Vagina (tissue), 2 donors: ENCODE data around the gene COQ8A. TPM values are rescaled to one million over a fixed set of nuclear protein-coding genes. Genes with fewer than 3 reads are reported as not detected.
"Not testable (repeated sequence)": the region's sequence is repeated elsewhere in the genome, so short reads cannot be mapped to it uniquely, and the experiment has no call there.

Experiments used
- DNase-seq, 2 donors: peaks; one replicate each; pipeline ENCODE4 v3.0.0-alpha.2; 2017; ENCODE audit errors: extremely low spot score in 2 of 2
- H3K27ac ChIP-seq: fragments of 200-600 bp; sonication (generic); one replicate; pipeline ENCODE4 v1.5.1; 2019
- H3K27me3 ChIP-seq: fragments of 200-600 bp; sonication (generic); one replicate; pipeline ENCODE4 v1.5.1; 2019
- H3K36me3 ChIP-seq, 2 donors: fragments of 200-600 bp; sonication (generic); one replicate each; pipeline ENCODE4 v1.5.1; 2017 to 2019
- H3K4me1 ChIP-seq: fragments of 200-600 bp; sonication (generic); one replicate; pipeline ENCODE4 v1.5.1; 2019
- H3K4me3 ChIP-seq, 2 donors: fragments of 200-600 bp; sonication (generic); 1 replicate in 1 of 2; 2 replicates in 1 of 2; pipeline ENCODE4 v1.5.1; 2016 to 2019
- H3K9me3 ChIP-seq: fragments of 200-600 bp; sonication (generic); one replicate; pipeline ENCODE4 v1.5.1; 2019
- POLR2A ChIP-seq, 2 donors: fragments of 450-650 bp; IDR thresholded peaks; one replicate each; pipeline ENCODE4 v1.6.1; 2017; ENCODE audit warnings: antibody characterized with exemption in 2 of 2, mild to moderate bottlenecking in 2 of 2, moderate library complexity in 2 of 2
- POLR2AphosphoS5 ChIP-seq, 2 donors: sonication (generic); formaldehyde crosslinking; IDR thresholded peaks; one replicate each; pipeline ENCODE4 v1.9.0; 2017; ENCODE audit warnings: antibody characterized with exemption in 2 of 2, mild to moderate bottlenecking in 2 of 2, low read depth in 1 of 2; ENCODE audit not compliant: insufficient read depth in 1 of 2
- intact Hi-C: fragments of 100-400 bp; cut with DNase I; formaldehyde crosslinking; loops from one replicate; pipeline ENCODE4 v1.15.1; 2023
- total RNA-seq: library from RNA; depleted of rRNA; stranded (reverse); fragments of >200 nt; gene quantifications from one replicate; pipeline ENCODE4 v1.2.3, GENCODE V29; 2016
- TF ChIP-seq, protein P1 (sequence below), 3 experiments: fragments of 450-650 bp in 2 of 3; fragments of 200-600 bp in 1 of 3; sonication (generic) in 1 of 3; IDR thresholded peaks; one replicate each; pipeline ENCODE4 v1.5.1; 2017 to 2019; ENCODE audit warnings: antibody characterized with exemption in 3 of 3, mild to moderate bottlenecking in 2 of 3, moderate library complexity in 2 of 3

Gene COQ8A
- total RNA-seq, 1 donor from 2014 or later, result 44.9 TPM

DNA sequence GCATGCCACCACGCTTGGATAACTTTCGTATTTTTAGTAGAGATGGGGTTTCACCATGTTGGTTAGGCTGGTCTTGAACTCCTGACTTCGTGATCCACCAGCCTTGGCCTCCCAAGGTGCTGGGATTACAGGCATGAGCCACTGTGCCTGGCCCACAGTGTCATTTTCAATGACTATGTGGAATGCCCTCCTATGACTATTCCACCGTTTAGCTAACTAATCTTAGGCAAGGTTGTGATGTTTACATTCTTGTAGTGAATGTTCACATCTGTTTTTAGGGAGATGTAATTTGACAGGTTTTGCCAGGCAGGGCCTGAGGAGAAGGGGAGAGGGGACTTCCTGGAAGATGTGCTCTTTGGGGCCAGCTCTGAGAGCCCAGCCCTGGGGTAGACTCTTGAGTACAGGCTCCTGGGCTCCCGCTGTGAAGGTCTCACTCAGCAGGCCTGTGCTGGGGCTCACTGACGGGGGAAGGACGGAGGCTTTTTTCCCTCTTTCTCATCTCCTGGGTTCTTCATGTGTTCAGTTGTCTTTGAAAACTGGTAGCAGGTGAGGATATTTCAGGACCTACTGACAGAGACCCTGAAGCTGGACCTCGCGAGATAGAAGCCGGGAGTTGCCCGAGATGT is 13.2 kb downstream of the COQ8A start:
- Histone ChIP-seq H3K9me3 (no peaks in the 10 kb centered on the region), H3K27ac (no peak overlapping the region), H3K36me3 (no peaks in the 10 kb centered on the region), H3K4me3 (no peak overlapping the region), H3K27me3 (no peaks in the 10 kb centered on the region), H3K4me1 (peaks cover 7% of the 10 kb centered on the region)
- intact Hi-C loops, result no loop called here
- DNase-seq, result no peak
- no peak for TF ChIP-seq POLR2A (IDR thresholded peaks at IDR 0.05)
- TF ChIP-seq, protein P1, sequence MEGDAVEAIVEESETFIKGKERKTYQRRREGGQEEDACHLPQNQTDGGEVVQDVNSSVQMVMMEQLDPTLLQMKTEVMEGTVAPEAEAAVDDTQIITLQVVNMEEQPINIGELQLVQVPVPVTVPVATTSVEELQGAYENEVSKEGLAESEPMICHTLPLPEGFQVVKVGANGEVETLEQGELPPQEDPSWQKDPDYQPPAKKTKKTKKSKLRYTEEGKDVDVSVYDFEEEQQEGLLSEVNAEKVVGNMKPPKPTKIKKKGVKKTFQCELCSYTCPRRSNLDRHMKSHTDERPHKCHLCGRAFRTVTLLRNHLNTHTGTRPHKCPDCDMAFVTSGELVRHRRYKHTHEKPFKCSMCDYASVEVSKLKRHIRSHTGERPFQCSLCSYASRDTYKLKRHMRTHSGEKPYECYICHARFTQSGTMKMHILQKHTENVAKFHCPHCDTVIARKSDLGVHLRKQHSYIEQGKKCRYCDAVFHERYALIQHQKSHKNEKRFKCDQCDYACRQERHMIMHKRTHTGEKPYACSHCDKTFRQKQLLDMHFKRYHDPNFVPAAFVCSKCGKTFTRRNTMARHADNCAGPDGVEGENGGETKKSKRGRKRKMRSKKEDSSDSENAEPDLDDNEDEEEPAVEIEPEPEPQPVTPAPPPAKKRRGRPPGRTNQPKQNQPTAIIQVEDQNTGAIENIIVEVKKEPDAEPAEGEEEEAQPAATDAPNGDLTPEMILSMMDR (IDR thresholded peaks at IDR 0.05), result no peak
- no peak for TF ChIP-seq POLR2AphosphoS5 (IDR thresholded peaks at IDR 0.05; ENCODE audit: insufficient read depth in 1 of 2, low read depth in 1 of 2)

DNA sequence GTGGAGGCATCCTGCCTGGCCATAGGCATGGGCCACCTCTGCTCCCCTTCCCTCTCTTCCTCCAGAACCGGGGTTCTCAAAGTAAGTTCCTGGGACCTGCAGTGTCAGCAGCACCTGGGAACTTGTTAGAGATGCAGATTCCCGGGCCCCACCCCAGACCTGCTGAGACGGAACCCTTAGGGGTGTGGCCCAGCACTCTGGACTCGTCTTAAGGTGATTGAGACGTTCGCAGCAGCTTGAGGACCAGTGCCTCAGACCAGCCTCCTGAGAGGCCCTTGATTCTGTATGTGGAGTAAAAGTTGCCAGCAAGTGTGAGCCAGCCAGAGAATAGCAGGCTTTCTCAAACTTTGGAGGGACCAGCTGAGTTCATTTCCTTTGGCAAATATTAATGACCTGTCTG is 14.2 kb downstream of the COQ8A start:
- intact Hi-C loops, result no loop called here
- TF ChIP-seq POLR2A (IDR thresholded peaks at IDR 0.05) (no peak), POLR2AphosphoS5 (IDR thresholded peaks at IDR 0.05; ENCODE audit: insufficient read depth in 1 of 2, low read depth in 1 of 2) (no peak)
- TF ChIP-seq, protein P1 (IDR thresholded peaks at IDR 0.05), result no peak
- Histone ChIP-seq H3K27me3 (no peaks in the 10 kb centered on the region), H3K36me3 (no peaks in the 10 kb centered on the region), H3K4me3 (no peak overlapping the region), H3K9me3 (no peaks in the 10 kb centered on the region), H3K27ac (no peak overlapping the region), H3K4me1 (peaks cover 7% of the 10 kb centered on the region)
- no peak for DNase-seq

DNA sequence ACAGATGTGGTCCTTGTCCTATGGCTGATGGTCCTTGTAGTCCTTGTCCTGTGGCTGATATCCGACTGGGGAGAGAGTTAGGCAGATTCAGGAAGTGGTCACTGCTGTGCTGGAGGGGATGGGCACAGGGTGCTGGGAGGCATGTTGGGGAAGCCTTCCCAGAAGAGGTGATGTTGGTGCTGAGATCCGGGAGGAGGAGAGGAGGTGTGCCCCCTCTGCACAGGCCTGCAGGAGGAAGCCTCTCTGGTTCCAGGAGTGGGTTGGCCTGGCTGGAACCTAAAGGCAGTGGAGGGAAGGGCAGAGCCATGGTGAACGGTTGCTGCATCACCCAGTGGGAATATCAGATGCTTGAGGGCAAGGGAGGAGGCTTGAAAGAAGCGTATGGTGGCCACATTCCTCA is 14.7 kb downstream of the COQ8A start:
- H3K36me3 ChIP-seq, result no peaks in the 10 kb centered on the region
- H3K4me3 ChIP-seq, result no peak overlapping the region
- H3K4me1 ChIP-seq, result peaks cover 4% of the 10 kb centered on the region
- no peaks in the 10 kb centered on the region for H3K27me3 ChIP-seq
- no peak for TF ChIP-seq POLR2AphosphoS5 (IDR thresholded peaks at IDR 0.05; ENCODE audit: insufficient read depth in 1 of 2, low read depth in 1 of 2)
- no peak for TF ChIP-seq POLR2A (IDR thresholded peaks at IDR 0.05)
- TF ChIP-seq, protein P1 (IDR thresholded peaks at IDR 0.05), result no peak
- no peaks in the 10 kb centered on the region for H3K9me3 ChIP-seq
- DNase-seq, result no peak
- no peak overlapping the region for H3K27ac ChIP-seq
- intact Hi-C loops, result no loop called here

DNA sequence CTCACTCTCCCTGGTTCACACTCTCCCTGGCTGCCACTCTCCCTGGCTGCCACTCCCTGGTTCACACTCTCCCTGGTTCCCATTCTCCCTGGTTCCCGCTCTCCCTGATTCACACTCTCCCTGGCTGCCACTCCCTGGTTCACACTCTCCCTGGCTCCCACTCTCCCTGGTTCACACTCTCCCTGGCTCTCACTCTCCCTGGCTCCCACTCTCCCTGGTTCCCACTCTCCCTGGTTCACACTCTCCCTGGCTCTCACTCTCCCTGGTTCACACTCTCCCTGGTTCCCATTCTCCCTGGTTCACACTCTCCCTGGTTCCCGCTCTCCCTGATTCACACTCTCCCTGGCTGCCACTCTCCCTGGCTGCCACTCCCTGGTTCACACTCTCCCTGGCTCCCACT is 15.8 kb downstream of the COQ8A start:
- H3K27me3 ChIP-seq, DNase-seq, intact Hi-C loops, H3K9me3 ChIP-seq, H3K36me3 ChIP-seq, H3K27ac ChIP-seq, H3K4me3 ChIP-seq, H3K4me1 ChIP-seq: not testable (repeated sequence)

DNA sequence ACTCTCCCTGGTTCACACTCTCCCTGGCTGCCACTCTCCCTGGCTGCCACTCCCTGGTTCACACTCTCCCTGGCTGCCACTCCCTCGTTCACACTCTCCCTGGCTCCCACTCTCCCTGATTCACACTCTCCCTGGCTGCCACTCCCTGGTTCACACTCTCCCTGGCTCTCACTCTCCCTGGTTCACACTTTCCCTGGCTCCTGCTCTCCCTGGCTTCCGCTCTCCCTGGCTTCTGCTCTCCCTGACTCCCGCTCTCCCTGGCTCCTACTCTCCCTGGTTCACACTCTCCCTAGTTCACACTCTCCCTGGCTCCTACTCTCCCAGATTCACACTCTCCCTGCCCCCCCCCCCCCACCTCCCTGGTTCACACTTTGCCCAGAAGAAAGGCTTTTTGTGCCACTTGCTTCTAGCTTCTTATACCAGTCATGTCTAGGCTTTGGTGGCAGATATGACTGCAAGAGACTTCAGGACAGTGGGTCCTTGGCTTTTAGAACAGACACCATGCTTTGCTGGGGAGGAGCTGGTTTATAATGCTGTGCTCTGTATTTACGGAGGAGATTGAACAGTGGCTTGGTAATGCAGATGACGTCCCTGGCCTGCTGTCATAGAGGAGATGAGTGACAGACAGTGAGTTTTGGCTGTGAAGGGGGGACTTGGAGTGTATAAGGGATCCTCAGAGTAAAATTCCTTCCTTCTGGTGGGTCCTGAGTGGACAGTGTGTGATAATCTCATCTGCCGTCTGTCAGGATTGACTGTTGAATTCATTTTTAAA is 17.0 kb downstream of the COQ8A start:
- TF ChIP-seq, protein P1 (IDR thresholded peaks at IDR 0.05), result no peak
- TF ChIP-seq POLR2A (IDR thresholded peaks at IDR 0.05) (no peak), POLR2AphosphoS5 (IDR thresholded peaks at IDR 0.05; ENCODE audit: insufficient read depth in 1 of 2, low read depth in 1 of 2) (no peak)
- Histone ChIP-seq H3K27ac (no peak overlapping the region), H3K27me3 (no peaks in the 10 kb centered on the region), H3K9me3 (no peaks in the 10 kb centered on the region), H3K4me1 (no peaks in the 10 kb centered on the region), H3K36me3 (no peaks in the 10 kb centered on the region), H3K4me3 (no peak overlapping the region)
- intact Hi-C loops, result no loop called here
- no peak for DNase-seq
